ENCODE results near the gene ADNP. TPM values are rescaled to one million over a fixed set of nuclear protein-coding genes. Genes with fewer than 3 reads are reported as not detected.

Gene ADNP
- total and polyA plus RNA-seq, 2 experiments from 2014 or later: 95.0 to 106 TPM

GRCh38 chr20:50857348-50857747 is 73.9 kb downstream of the ADNP start (continued):
- TF ChIP-seq, protein P1, sequence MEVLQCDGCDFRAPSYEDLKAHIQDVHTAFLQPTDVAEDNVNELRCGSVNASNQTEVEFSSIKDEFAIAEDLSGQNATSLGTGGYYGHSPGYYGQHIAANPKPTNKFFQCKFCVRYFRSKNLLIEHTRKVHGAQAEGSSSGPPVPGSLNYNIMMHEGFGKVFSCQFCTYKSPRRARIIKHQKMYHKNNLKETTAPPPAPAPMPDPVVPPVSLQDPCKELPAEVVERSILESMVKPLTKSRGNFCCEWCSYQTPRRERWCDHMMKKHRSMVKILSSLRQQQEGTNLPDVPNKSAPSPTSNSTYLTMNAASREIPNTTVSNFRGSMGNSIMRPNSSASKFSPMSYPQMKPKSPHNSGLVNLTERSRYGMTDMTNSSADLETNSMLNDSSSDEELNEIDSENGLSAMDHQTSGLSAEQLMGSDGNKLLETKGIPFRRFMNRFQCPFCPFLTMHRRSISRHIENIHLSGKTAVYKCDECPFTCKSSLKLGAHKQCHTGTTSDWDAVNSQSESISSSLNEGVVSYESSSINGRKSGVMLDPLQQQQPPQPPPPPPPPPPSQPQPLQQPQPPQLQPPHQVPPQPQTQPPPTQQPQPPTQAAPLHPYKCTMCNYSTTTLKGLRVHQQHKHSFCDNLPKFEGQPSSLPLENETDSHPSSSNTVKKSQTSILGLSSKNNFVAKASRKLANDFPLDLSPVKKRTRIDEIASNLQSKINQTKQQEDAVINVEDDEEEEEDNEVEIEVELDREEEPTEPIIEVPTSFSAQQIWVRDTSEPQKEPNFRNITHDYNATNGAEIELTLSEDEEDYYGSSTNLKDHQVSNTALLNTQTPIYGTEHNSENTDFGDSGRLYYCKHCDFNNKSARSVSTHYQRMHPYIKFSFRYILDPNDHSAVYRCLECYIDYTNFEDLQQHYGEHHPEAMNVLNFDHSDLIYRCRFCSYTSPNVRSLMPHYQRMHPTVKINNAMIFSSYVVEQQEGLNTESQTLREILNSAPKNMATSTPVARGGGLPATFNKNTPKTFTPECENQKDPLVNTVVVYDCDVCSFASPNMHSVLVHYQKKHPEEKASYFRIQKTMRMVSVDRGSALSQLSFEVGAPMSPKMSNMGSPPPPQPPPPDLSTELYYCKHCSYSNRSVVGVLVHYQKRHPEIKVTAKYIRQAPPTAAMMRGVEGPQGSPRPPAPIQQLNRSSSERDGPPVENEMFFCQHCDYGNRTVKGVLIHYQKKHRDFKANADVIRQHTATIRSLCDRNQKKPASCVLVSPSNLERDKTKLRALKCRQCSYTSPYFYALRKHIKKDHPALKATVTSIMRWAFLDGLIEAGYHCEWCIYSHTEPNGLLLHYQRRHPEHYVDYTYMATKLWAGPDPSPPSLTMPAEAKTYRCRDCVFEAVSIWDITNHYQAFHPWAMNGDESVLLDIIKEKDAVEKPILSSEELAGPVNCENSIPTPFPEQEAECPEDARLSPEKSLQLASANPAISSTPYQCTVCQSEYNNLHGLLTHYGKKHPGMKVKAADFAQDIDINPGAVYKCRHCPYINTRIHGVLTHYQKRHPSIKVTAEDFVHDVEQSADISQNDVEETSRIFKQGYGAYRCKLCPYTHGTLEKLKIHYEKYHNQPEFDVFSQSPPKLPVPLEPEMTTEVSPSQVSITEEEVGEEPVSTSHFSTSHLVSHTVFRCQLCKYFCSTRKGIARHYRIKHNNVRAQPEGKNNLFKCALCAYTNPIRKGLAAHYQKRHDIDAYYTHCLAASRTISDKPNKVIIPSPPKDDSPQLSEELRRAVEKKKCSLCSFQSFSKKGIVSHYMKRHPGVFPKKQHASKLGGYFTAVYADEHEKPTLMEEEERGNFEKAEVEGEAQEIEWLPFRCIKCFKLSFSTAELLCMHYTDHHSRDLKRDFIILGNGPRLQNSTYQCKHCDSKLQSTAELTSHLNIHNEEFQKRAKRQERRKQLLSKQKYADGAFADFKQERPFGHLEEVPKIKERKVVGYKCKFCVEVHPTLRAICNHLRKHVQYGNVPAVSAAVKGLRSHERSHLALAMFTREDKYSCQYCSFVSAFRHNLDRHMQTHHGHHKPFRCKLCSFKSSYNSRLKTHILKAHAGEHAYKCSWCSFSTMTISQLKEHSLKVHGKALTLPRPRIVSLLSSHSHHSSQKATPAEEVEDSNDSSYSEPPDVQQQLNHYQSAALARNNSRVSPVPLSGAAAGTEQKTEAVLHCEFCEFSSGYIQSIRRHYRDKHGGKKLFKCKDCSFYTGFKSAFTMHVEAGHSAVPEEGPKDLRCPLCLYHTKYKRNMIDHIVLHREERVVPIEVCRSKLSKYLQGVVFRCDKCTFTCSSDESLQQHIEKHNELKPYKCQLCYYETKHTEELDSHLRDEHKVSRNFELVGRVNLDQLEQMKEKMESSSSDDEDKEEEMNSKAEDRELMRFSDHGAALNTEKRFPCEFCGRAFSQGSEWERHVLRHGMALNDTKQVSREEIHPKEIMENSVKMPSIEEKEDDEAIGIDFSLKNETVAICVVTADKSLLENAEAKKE (CRISPR knock-in tag; IDR thresholded peaks at IDR 0.05): no peak
- no peak for TF ChIP-seq ZNF331 (CRISPR knock-in tag; IDR thresholded peaks at IDR 0.05; ENCODE audit: low read depth)
- TF ChIP-seq CREB1 (CRISPR knock-in tag; IDR thresholded peaks at IDR 0.05; ENCODE audit: low read depth): no peak

- Histone ChIP-seq H3K27me3 (ENCODE audit: insufficient read depth) (no peaks in the 10 kb centered on the region), H4K20me1 (replicated peaks; ENCODE audit: insufficient read depth) (no peaks in the 10 kb centered on the region), H3K27ac (ENCODE audit: low read depth) (no peak overlapping the region), H3F3A (replicated peaks; ENCODE audit: low read depth) (no peaks in the 10 kb centered on the region), H3K4me3 (no peak overlapping the region), H3K4me2 (no peak overlapping the region), H3K79me2 (replicated peaks; ENCODE audit: insufficient read depth) (no peaks in the 10 kb centered on the region), H3K4me1 (ENCODE audit: insufficient read depth) (peaks cover 4% of the 10 kb centered on the region; the same call in 1 of the 2 replicates), H3K36me3 (ENCODE audit: insufficient read depth) (no peaks in the 10 kb centered on the region), H3K9me2 (ENCODE audit: insufficient read depth) (no peaks in the 10 kb centered on the region), H2AFZ (no peak overlapping the region)
- peaks cover 10% of the 10 kb centered on the region for H3K27me3 Mint-ChIP-seq (ENCODE audit: insufficient read depth, low read depth, poor library complexity)
- DNase-seq (ENCODE audit: low spot score): no peak
- no peak overlapping the region for H3K4me3 Mint-ChIP-seq
- H3K4me1 Mint-ChIP-seq: peaks cover 22% of the 10 kb centered on the region
- no peak for ATAC-seq
- H3K27ac Mint-ChIP-seq: no peak overlapping the region
- H3K9me3 Mint-ChIP-seq: no peaks in the 10 kb centered on the region; the same call in 2 of the 3 replicates
- no peaks in the 10 kb centered on the region for H3K36me3 Mint-ChIP-seq (ENCODE audit: low read depth)
- TF ChIP-seq JUNB (IDR thresholded peaks at IDR 0.05; ENCODE audit: unreplicated experiment) (no peak), CREB1 (CRISPR knock-in tag; IDR thresholded peaks at IDR 0.05; ENCODE audit: low read depth) (no peak), ZNF331 (CRISPR knock-in tag; IDR thresholded peaks at IDR 0.05; ENCODE audit: low read depth) (no peak), EZH2 (IDR thresholded peaks at IDR 0.05; ENCODE audit: low read depth, unreplicated experiment) (no peak), NANOG (IDR thresholded peaks at IDR 0.05; ENCODE audit: borderline replicate concordance) (no peak)
- TF ChIP-seq, protein P2, sequence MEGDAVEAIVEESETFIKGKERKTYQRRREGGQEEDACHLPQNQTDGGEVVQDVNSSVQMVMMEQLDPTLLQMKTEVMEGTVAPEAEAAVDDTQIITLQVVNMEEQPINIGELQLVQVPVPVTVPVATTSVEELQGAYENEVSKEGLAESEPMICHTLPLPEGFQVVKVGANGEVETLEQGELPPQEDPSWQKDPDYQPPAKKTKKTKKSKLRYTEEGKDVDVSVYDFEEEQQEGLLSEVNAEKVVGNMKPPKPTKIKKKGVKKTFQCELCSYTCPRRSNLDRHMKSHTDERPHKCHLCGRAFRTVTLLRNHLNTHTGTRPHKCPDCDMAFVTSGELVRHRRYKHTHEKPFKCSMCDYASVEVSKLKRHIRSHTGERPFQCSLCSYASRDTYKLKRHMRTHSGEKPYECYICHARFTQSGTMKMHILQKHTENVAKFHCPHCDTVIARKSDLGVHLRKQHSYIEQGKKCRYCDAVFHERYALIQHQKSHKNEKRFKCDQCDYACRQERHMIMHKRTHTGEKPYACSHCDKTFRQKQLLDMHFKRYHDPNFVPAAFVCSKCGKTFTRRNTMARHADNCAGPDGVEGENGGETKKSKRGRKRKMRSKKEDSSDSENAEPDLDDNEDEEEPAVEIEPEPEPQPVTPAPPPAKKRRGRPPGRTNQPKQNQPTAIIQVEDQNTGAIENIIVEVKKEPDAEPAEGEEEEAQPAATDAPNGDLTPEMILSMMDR (conservative IDR thresholded peaks at IDR 0.05; ENCODE audit: low read depth in 2 of 2): no peak
- TF ChIP-seq, protein P1 (CRISPR knock-in tag; IDR thresholded peaks at IDR 0.05): no peak
Observed at GRCh38 chr20:50856475-50857041, 74.7 kb downstream of the ADNP start.
